Fibroblast of lung (primary cell): Measurements from ENCODE around the gene DDT. TPM values are rescaled to one million over a fixed set of nuclear protein-coding genes. Genes with fewer than 3 reads are reported as not detected.

Source experiments
- DNase-seq, 2 donors: peaks; one replicate each; pipeline versions ENCODE4 v3.0.0 to v3.0.0-alpha.2; 2010; ENCODE audit warnings: low read depth in 2 of 2
- H2AFZ ChIP-seq: 2 replicates; pipeline ENCODE4 v1.5.1; 2012; ENCODE audit warnings: low read length, control low read depth, inconsistent platforms
- H3K27ac ChIP-seq: 2 replicates; pipeline ENCODE4 v1.5.1; 2011; ENCODE audit warnings: low read length, control low read depth; ENCODE audit not compliant: insufficient read depth
- H3K27me3 ChIP-seq: 2 replicates; pipeline ENCODE4 v1.5.1; 2011; ENCODE audit warnings: mild to moderate bottlenecking, low read length; ENCODE audit not compliant: control insufficient read depth, insufficient read depth
- H3K36me3 ChIP-seq: 2 replicates; pipeline ENCODE4 v1.5.1; 2011; ENCODE audit warnings: low read length; ENCODE audit not compliant: control insufficient read depth, insufficient read depth
- H3K4me1 ChIP-seq: 2 replicates; pipeline ENCODE4 v1.5.1; 2011; ENCODE audit warnings: low read length; ENCODE audit not compliant: control insufficient read depth, insufficient read depth; ENCODE audit errors: extremely low read depth
- H3K4me2 ChIP-seq: 2 replicates; pipeline ENCODE4 v1.5.1; 2011; ENCODE audit warnings: low read length, control low read depth; ENCODE audit not compliant: insufficient read depth; ENCODE audit errors: extremely low read depth
- H3K4me3 ChIP-seq, 4 experiments: fragments of 200-600 bp in 1 of 4; sonication (generic) in 1 of 4; replicated peaks in 1 of 4; 2 replicates each; pipeline ENCODE4 v1.5.1; 2011 to 2016; ENCODE audit warnings: low read length in 4 of 4, low read depth in 3 of 4, mild to moderate bottlenecking in 3 of 4, control low read depth in 2 of 4, inconsistent platforms in 1 of 4, mixed read lengths in 1 of 4; ENCODE audit not compliant: insufficient read depth in 1 of 4; ENCODE audit errors: control extremely low read depth in 1 of 4
- H3K79me2 ChIP-seq: 2 replicates; pipeline ENCODE4 v1.5.1; 2012; ENCODE audit warnings: mild to moderate bottlenecking, low read length, inconsistent platforms; ENCODE audit not compliant: control insufficient read depth, insufficient read depth
- H3K9ac ChIP-seq: 2 replicates; pipeline ENCODE4 v1.5.1; 2011; ENCODE audit warnings: mild to moderate bottlenecking, low read length, control low read depth; ENCODE audit not compliant: insufficient read depth
- H3K9me3 ChIP-seq: 2 replicates; pipeline ENCODE4 v1.5.1; 2012; ENCODE audit warnings: low read depth, low read length; ENCODE audit not compliant: control insufficient read depth, insufficient read depth
- H4K20me1 ChIP-seq: 2 replicates; pipeline ENCODE4 v1.5.1; 2011; ENCODE audit warnings: low read length; ENCODE audit not compliant: control insufficient read depth, insufficient read depth; ENCODE audit errors: extremely low read depth
- EZH2 ChIP-seq: IDR thresholded peaks from 2 replicates; pipeline ENCODE4 v1.5.1; 2012; ENCODE audit warnings: low read length, control low read depth, mild to moderate bottlenecking; ENCODE audit errors: missing control alignments
- polyA plus RNA-seq, 2 donors: library from polyadenylated mRNA; depleted of rRNA in 1 of 2; stranded (reverse) in 1 of 2; unstranded in 1 of 2; fragments of >200 nt; gene quantifications; 2 replicates each; pipeline ENCODE4 v1.2.1, GENCODE V29; 2011 to 2012; ENCODE audit warnings: missing spikeins in 1 of 2
- total RNA-seq: library from RNA; depleted of rRNA; stranded (reverse); fragments of >200 nt; gene quantifications from 2 replicates; pipeline ENCODE4 v1.2.1, GENCODE V29; 2014
- TF ChIP-seq, protein P1 (sequence below), 2 donors: IDR thresholded peaks in 1 of 2; conservative IDR thresholded peaks in 1 of 2; 1 replicate in 1 of 2; 2 replicates in 1 of 2; pipeline ENCODE4 v1.5.1; 2011 to 2012; ENCODE audit warnings: low read length in 2 of 2, control low read depth in 1 of 2, inconsistent platforms in 1 of 2, low read depth in 1 of 2, mild to moderate bottlenecking in 1 of 2

The DDT gene
- total and polyA plus RNA-seq, 2 donors (not counting 1 experiment from before 2014, with no cell fraction given): 79.5 to 111 TPM

DNA sequence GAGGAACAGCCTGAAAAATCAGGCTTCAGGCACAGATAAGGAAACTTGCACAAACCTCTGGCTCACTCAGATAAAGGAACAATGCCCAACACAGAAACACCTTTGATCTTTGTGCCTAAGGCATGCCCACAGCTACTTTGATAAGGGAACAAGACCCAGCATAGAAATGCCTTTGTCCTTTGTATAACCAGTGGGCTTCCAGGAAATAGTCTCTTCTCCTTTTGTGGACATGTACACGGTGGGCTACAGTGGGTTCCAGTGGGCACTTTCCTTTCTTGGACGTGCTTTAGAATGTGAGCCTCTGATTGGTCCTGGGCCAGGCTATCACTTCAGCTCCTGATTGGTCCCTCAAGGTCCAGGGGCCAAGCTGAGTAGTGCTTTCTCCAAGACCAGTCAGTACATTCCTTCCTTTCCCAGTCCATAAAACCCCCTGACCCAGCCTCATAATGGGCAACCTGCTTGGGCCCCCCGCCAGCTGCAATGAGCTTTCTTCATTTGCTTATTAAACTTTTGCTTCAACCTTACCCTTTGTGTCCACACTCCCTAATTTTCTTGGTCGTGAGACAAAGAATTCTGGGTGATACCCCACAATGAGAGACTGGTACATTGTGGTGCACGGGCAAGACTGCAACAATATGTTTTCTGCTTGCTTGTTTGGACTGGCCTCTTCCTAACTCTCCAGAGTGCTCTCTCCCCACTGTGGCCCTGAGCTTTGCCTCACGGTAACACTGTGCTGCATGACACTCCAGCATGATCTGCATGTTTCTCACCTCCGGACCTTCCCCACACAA lies 35.2 kb upstream of the DDT start:
- H4K20me1 ChIP-seq: no peaks in the 10 kb centered on the region
- no peak for TF ChIP-seq EZH2
- TF ChIP-seq, protein P1, sequence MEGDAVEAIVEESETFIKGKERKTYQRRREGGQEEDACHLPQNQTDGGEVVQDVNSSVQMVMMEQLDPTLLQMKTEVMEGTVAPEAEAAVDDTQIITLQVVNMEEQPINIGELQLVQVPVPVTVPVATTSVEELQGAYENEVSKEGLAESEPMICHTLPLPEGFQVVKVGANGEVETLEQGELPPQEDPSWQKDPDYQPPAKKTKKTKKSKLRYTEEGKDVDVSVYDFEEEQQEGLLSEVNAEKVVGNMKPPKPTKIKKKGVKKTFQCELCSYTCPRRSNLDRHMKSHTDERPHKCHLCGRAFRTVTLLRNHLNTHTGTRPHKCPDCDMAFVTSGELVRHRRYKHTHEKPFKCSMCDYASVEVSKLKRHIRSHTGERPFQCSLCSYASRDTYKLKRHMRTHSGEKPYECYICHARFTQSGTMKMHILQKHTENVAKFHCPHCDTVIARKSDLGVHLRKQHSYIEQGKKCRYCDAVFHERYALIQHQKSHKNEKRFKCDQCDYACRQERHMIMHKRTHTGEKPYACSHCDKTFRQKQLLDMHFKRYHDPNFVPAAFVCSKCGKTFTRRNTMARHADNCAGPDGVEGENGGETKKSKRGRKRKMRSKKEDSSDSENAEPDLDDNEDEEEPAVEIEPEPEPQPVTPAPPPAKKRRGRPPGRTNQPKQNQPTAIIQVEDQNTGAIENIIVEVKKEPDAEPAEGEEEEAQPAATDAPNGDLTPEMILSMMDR (conservative IDR thresholded peaks at IDR 0.05 in 1 of 2, IDR thresholded peaks at IDR 0.05 in 1 of 2; ENCODE audit: low read depth in 1 of 2, low read length in 2 of 2): no peak
- H3K4me2 ChIP-seq: no peak overlapping the region
- no peaks in the 10 kb centered on the region for H3K27me3 ChIP-seq
- no peak overlapping the region for H2AFZ ChIP-seq
- no peaks in the 10 kb centered on the region for H3K9me3 ChIP-seq
- H3K4me1 ChIP-seq: no peaks in the 10 kb centered on the region
- H3K4me3 ChIP-seq: no peak overlapping the region
- no peak overlapping the region for H3K9ac ChIP-seq
- H3K79me2 ChIP-seq: peaks cover 23% of the 10 kb centered on the region
- H3K36me3 ChIP-seq: no peaks in the 10 kb centered on the region
- no peak overlapping the region for H3K27ac ChIP-seq
- no peak for DNase-seq

DNA sequence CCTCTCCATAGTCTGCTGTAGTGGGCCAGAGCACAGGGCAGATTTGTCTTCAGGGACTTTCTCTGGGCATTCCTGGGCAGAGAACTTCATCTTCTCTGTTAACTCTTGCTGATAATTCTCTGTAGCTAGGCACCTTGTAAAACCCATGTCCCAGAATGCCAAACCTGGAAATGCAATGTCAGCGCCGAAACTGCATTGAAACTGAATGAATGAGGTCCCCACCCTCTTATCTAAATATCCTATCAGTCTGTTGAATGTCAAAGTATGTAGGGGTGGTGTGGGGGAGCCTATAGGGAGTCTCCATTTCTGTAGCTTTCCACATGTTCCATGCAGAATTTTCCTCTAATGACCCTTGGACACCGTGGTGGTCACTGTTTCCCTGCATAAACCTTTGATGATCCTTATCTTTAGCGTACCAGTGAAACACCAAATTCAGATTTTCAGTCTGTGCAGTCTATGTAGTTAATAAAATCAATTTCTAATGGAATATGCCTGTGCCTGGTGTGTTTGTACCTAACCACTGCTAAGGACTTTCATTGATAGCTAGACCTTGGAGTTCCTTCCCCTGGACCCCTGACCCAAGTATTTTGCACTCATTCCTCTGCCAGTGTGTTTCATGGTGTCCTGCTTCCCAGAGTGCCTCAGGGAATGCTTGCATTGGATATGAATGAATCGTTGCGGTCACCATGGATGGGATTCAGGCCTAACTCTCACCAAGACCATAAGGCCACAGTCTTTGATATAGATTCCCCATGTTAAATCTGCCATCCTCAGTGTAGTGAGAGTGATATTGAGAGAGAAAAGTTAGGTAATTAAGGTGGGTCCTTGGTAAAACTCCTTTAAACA lies 34.4 kb upstream of the DDT start:
- no peak overlapping the region for H2AFZ ChIP-seq
- H3K27ac ChIP-seq: no peak overlapping the region
- H3K4me1 ChIP-seq: no peaks in the 10 kb centered on the region
- no peak overlapping the region for H3K4me3 ChIP-seq
- H3K4me2 ChIP-seq: no peak overlapping the region
- H3K79me2 ChIP-seq: peaks cover 18% of the 10 kb centered on the region
- no peak for TF ChIP-seq EZH2
- TF ChIP-seq, protein P1 (conservative IDR thresholded peaks at IDR 0.05 in 1 of 2, IDR thresholded peaks at IDR 0.05 in 1 of 2; ENCODE audit: low read depth in 1 of 2, low read length in 2 of 2): no peak
- H3K36me3 ChIP-seq: no peaks in the 10 kb centered on the region
- DNase-seq: no peak
- no peaks in the 10 kb centered on the region for H4K20me1 ChIP-seq
- no peaks in the 10 kb centered on the region for H3K9me3 ChIP-seq
- H3K27me3 ChIP-seq: no peaks in the 10 kb centered on the region
- H3K9ac ChIP-seq: no peak overlapping the region

GRCh38 chr22:24008022-24008283 lies 33.7 kb upstream of the DDT start:
- Histone ChIP-seq H3K9me3 (no peaks in the 10 kb centered on the region), H3K27me3 (no peaks in the 10 kb centered on the region), H3K36me3 (no peaks in the 10 kb centered on the region), H3K4me2 (no peak overlapping the region), H3K4me1 (no peaks in the 10 kb centered on the region), H3K79me2 (peaks cover 14% of the 10 kb centered on the region), H3K9ac (no peak overlapping the region), H2AFZ (no peak overlapping the region), H3K27ac (no peak overlapping the region), H4K20me1 (no peaks in the 10 kb centered on the region), H3K4me3 (no peak overlapping the region)
- TF ChIP-seq EZH2: no peak
- TF ChIP-seq, protein P1 (conservative IDR thresholded peaks at IDR 0.05 in 1 of 2, IDR thresholded peaks at IDR 0.05 in 1 of 2; ENCODE audit: low read depth in 1 of 2, low read length in 2 of 2): no peak
- no peak for DNase-seq
